ENCODE data around the gene ANKFN1. TPM values are rescaled to one million over a fixed set of nuclear protein-coding genes. Genes with fewer than 3 reads are reported as not detected.

Gene ANKFN1
- total RNA-seq, 1 donor from 2014 or later = not detected

GRCh38 chr17:56297184-56297583, 143.9 kb downstream of the ANKFN1 start:
- H3K27me3 Mint-ChIP-seq (ENCODE audit: low read depth, unreplicated experiment) = no peaks in the 10 kb centered on the region
- peaks cover 7% of the 10 kb centered on the region for H3K4me1 ChIP-seq (ENCODE audit: insufficient read depth, low read length)
- no peaks in the 10 kb centered on the region for H3K36me3 Mint-ChIP-seq (ENCODE audit: low read depth, unreplicated experiment)
- no peak overlapping the region for H3K4me3 ChIP-seq (ENCODE audit: insufficient read depth, low read depth, low read length)
- H3K27me3 ChIP-seq (ENCODE audit: insufficient read depth, low read length) = no peaks in the 10 kb centered on the region
- H3K27ac Mint-ChIP-seq (ENCODE audit: unreplicated experiment) = no peak overlapping the region
- no peaks in the 10 kb centered on the region for H3K79me2 ChIP-seq (ENCODE audit: insufficient read depth, low read length)
- peak overlapping the region; percentile 44 for H3K4me2 ChIP-seq (ENCODE audit: low read length)
- no peaks in the 10 kb centered on the region for H3K36me3 ChIP-seq (ENCODE audit: insufficient read depth, low read length)
- DNase-seq (ENCODE audit: low read depth) (peak; percentile 35), FAIRE-seq (no peak)
- H3K9ac ChIP-seq (ENCODE audit: low read length) = no peak overlapping the region
- no peaks in the 10 kb centered on the region for H4K20me1 ChIP-seq (ENCODE audit: insufficient read depth, low read length)
- no peaks in the 10 kb centered on the region for H3K9me3 ChIP-seq (ENCODE audit: insufficient read depth, low read depth, low read length)
- no peak overlapping the region for H3K27ac ChIP-seq (ENCODE audit: low read depth, low read length)
- H3K9me3 Mint-ChIP-seq (ENCODE audit: unreplicated experiment) = no peaks in the 10 kb centered on the region
- TF ChIP-seq EZH2 (IDR thresholded peaks at IDR 0.05; ENCODE audit: insufficient read depth, low read length) = no peak
- TF ChIP-seq, protein P1, sequence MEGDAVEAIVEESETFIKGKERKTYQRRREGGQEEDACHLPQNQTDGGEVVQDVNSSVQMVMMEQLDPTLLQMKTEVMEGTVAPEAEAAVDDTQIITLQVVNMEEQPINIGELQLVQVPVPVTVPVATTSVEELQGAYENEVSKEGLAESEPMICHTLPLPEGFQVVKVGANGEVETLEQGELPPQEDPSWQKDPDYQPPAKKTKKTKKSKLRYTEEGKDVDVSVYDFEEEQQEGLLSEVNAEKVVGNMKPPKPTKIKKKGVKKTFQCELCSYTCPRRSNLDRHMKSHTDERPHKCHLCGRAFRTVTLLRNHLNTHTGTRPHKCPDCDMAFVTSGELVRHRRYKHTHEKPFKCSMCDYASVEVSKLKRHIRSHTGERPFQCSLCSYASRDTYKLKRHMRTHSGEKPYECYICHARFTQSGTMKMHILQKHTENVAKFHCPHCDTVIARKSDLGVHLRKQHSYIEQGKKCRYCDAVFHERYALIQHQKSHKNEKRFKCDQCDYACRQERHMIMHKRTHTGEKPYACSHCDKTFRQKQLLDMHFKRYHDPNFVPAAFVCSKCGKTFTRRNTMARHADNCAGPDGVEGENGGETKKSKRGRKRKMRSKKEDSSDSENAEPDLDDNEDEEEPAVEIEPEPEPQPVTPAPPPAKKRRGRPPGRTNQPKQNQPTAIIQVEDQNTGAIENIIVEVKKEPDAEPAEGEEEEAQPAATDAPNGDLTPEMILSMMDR (IDR thresholded peaks at IDR 0.05; ENCODE audit: insufficient read depth, low read depth, low read length) = no peak
- H3K4me3 Mint-ChIP-seq (ENCODE audit: unreplicated experiment) = no peak overlapping the region
- peaks cover 3% of the 10 kb centered on the region for H3K4me1 Mint-ChIP-seq (ENCODE audit: low read depth, unreplicated experiment)
- no peak overlapping the region for H2AFZ ChIP-seq (ENCODE audit: low read depth, low read length)

DNA sequence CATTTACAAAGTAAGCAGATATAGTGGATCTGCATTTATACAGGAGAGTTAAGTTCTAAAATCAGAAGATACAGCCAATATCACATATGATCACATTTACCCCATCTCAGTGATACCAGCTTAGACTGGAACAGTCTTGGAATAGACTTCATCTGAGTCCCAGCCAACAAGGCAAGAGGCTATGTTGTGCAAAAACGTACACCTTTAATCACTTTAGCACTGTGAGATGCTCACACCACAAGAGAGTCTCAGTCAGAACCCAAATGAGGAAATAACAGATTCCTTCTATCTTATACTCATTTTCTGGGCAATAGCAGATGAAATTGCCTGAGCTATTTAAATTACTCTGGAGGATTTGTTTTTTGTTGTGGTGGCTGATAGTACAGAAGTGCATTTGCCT, 145.6 kb downstream of the ANKFN1 start:
- no peaks in the 10 kb centered on the region for H3K9me3 ChIP-seq (ENCODE audit: insufficient read depth, low read depth, low read length)
- no peaks in the 10 kb centered on the region for H3K4me1 ChIP-seq (ENCODE audit: insufficient read depth, low read length)
- no peak overlapping the region for H3K4me2 ChIP-seq (ENCODE audit: low read length)
- TF ChIP-seq EZH2 (IDR thresholded peaks at IDR 0.05; ENCODE audit: insufficient read depth, low read length) = no peak
- TF ChIP-seq, protein P1 (IDR thresholded peaks at IDR 0.05; ENCODE audit: insufficient read depth, low read depth, low read length) = no peak
- no peak overlapping the region for H3K27ac Mint-ChIP-seq (ENCODE audit: unreplicated experiment)
- H4K20me1 ChIP-seq (ENCODE audit: insufficient read depth, low read length) = no peaks in the 10 kb centered on the region
- no peak overlapping the region for H3K4me3 Mint-ChIP-seq (ENCODE audit: unreplicated experiment)
- FAIRE-seq (no peak), DNase-seq (ENCODE audit: low read depth) (no peak)
- no peaks in the 10 kb centered on the region for H3K9me3 Mint-ChIP-seq (ENCODE audit: unreplicated experiment)
- no peak overlapping the region for H3K27ac ChIP-seq (ENCODE audit: low read depth, low read length)
- no peaks in the 10 kb centered on the region for H3K36me3 Mint-ChIP-seq (ENCODE audit: low read depth, unreplicated experiment)
- H3K4me1 Mint-ChIP-seq (ENCODE audit: low read depth, unreplicated experiment) = no peaks in the 10 kb centered on the region
- H3K4me3 ChIP-seq (ENCODE audit: insufficient read depth, low read depth, low read length) = no peak overlapping the region
- H2AFZ ChIP-seq (ENCODE audit: low read depth, low read length) = no peak overlapping the region
- H3K27me3 ChIP-seq (ENCODE audit: insufficient read depth, low read length) = no peaks in the 10 kb centered on the region
- H3K9ac ChIP-seq (ENCODE audit: low read length) = no peak overlapping the region
- no peaks in the 10 kb centered on the region for H3K36me3 ChIP-seq (ENCODE audit: insufficient read depth, low read length)
- H3K79me2 ChIP-seq (ENCODE audit: insufficient read depth, low read length) = no peaks in the 10 kb centered on the region
- H3K27me3 Mint-ChIP-seq (ENCODE audit: low read depth, unreplicated experiment) = no peaks in the 10 kb centered on the region

- Histone ChIP-seq H3K9me3 (ENCODE audit: insufficient read depth, low read depth, low read length) (no peaks in the 10 kb centered on the region), H3K27me3 (ENCODE audit: insufficient read depth, low read length) (no peaks in the 10 kb centered on the region), H3K9ac (ENCODE audit: low read length) (no peak overlapping the region), H3K27ac (ENCODE audit: low read depth, low read length) (no peak overlapping the region), H3K36me3 (ENCODE audit: insufficient read depth, low read length) (no peaks in the 10 kb centered on the region), H3K4me2 (ENCODE audit: low read length) (no peak overlapping the region), H2AFZ (ENCODE audit: low read depth, low read length) (no peak overlapping the region), H3K4me1 (ENCODE audit: insufficient read depth, low read length) (no peaks in the 10 kb centered on the region), H3K4me3 (ENCODE audit: insufficient read depth, low read depth, low read length) (no peak overlapping the region), H4K20me1 (ENCODE audit: insufficient read depth, low read length) (no peaks in the 10 kb centered on the region), H3K79me2 (ENCODE audit: insufficient read depth, low read length) (no peaks in the 10 kb centered on the region)
- FAIRE-seq = no peak
- Mint-ChIP-seq H3K9me3 (ENCODE audit: unreplicated experiment) (no peaks in the 10 kb centered on the region), H3K4me3 (ENCODE audit: unreplicated experiment) (no peak overlapping the region), H3K27ac (ENCODE audit: unreplicated experiment) (no peak overlapping the region), H3K36me3 (ENCODE audit: low read depth, unreplicated experiment) (no peaks in the 10 kb centered on the region), H3K27me3 (ENCODE audit: low read depth, unreplicated experiment) (no peaks in the 10 kb centered on the region), H3K4me1 (ENCODE audit: low read depth, unreplicated experiment) (no peaks in the 10 kb centered on the region)
- TF ChIP-seq, protein P1 (IDR thresholded peaks at IDR 0.05; ENCODE audit: insufficient read depth, low read depth, low read length) = no peak
- no peak for TF ChIP-seq EZH2 (IDR thresholded peaks at IDR 0.05; ENCODE audit: insufficient read depth, low read length)
- no peak for DNase-seq (ENCODE audit: low read depth)
Observed at GRCh38 chr17:56300144-56300543, 146.9 kb downstream of the ANKFN1 start.
